Right atrium auricular region (tissue), 2 donors: Measurements from ENCODE around the gene APCDD1L. TPM values are rescaled to one million over a fixed set of nuclear protein-coding genes. Genes with fewer than 3 reads are reported as not detected.
"Not testable (repeated sequence)": the region's sequence is repeated elsewhere in the genome, so short reads cannot be mapped to it uniquely, and the experiment has no call there.

Experiments
- DNase-seq: peaks from one replicate; pipeline ENCODE4 v3.0.0-alpha.2; 2019; ENCODE audit warnings: low spot score
- H3K27ac ChIP-seq, 2 donors: fragments of 200-600 bp; sonication (generic); 1 replicate in 1 of 2; 2 replicates in 1 of 2; pipeline ENCODE4 v1.5.1; 2016 to 2019
- H3K27me3 ChIP-seq, 2 donors: fragments of 200-600 bp; sonication (generic); one replicate each; pipeline versions ENCODE4 v1.5.1 to v1.6.0; 2017 to 2019
- H3K36me3 ChIP-seq: fragments of 200-600 bp; sonication (generic); one replicate; pipeline ENCODE4 v1.5.1; 2016
- H3K4me1 ChIP-seq, 2 donors: fragments of 200-600 bp; sonication (generic); one replicate each; pipeline versions ENCODE4 v1.5.1 to v1.6.0; 2017 to 2019
- H3K4me3 ChIP-seq, 2 donors: fragments of 200-600 bp; sonication (generic); 1 replicate in 1 of 2; 2 replicates in 1 of 2; pipeline ENCODE4 v1.5.1; 2017 to 2019; ENCODE audit warnings: mild to moderate bottlenecking in 1 of 2, moderate library complexity in 1 of 2
- H3K9me3 ChIP-seq, 2 donors: fragments of 200-600 bp; sonication (generic); one replicate each; pipeline ENCODE4 v1.5.1; 2019
- CTCF ChIP-seq, 2 donors: fragments of 200-600 bp; sonication (generic); IDR thresholded peaks; one replicate each; pipeline ENCODE4 v1.5.1; 2019; ENCODE audit warnings: antibody characterized with exemption in 2 of 2
- total RNA-seq, 2 donors: library from RNA; depleted of rRNA; stranded (reverse); fragments of >200 nt; gene quantifications; one replicate each; pipeline ENCODE4 v1.1.0, GENCODE V29; 2016

APCDD1L gene
- total RNA-seq, 2 donors from 2014 or later = 0.89 to 1.5 TPM

GRCh38 chr20:58543274-58543673 is 28.1 kb upstream of the APCDD1L start:
- DNase-seq = no peak
- no peaks in the 10 kb centered on the region for H3K4me1 ChIP-seq
- TF ChIP-seq CTCF (IDR thresholded peaks at IDR 0.05) = no peak
- H3K36me3 ChIP-seq = no peaks in the 10 kb centered on the region
- H3K27me3 ChIP-seq = no peaks in the 10 kb centered on the region
- H3K9me3 ChIP-seq = peaks cover under 1 to 1% of the 10 kb centered on the region in 2 donors
- no peak overlapping the region for H3K4me3 ChIP-seq
- no peak overlapping the region for H3K27ac ChIP-seq

GRCh38 chr20:58542411-58543095 is 27.4 kb upstream of the APCDD1L start:
- no peak for TF ChIP-seq CTCF (IDR thresholded peaks at IDR 0.05)
- Histone ChIP-seq H3K4me3 (no peak overlapping the region), H3K36me3 (no peaks in the 10 kb centered on the region), H3K27ac (no peak overlapping the region), H3K9me3 (peaks cover 4 to 7% of the 10 kb centered on the region in 2 donors), H3K4me1 (no peaks in the 10 kb centered on the region), H3K27me3 (no peaks in the 10 kb centered on the region)
- peak; percentile 28 for DNase-seq

- H3K27me3 ChIP-seq = not testable (repeated sequence)
- peaks cover 4 to 12% of the 10 kb centered on the region in 2 donors for H3K9me3 ChIP-seq
Observed at GRCh38 chr20:58542034-58542410, 26.8 kb upstream of the APCDD1L start.

GRCh38 chr20:58538752-58539151 is 23.6 kb upstream of the APCDD1L start:
- Histone ChIP-seq H3K27ac (no peak overlapping the region), H3K36me3 (no peaks in the 10 kb centered on the region), H3K4me1 (no peaks in the 10 kb centered on the region), H3K4me3 (no peak overlapping the region), H3K27me3 (no peaks in the 10 kb centered on the region), H3K9me3 (peaks cover 4 to 15% of the 10 kb centered on the region in 2 donors)
- TF ChIP-seq CTCF (IDR thresholded peaks at IDR 0.05) = no peak
- DNase-seq = no peak

More at GRCh38 chr20:58542034-58542410, 26.8 kb upstream of the APCDD1L start:
- DNase-seq = peak; percentile 7
- not testable (repeated sequence) for H3K4me3 ChIP-seq, H3K4me1 ChIP-seq, H3K27ac ChIP-seq, H3K36me3 ChIP-seq

GRCh38 chr20:58537831-58538230 is 22.6 kb upstream of the APCDD1L start:
- no peak overlapping the region for H3K27ac ChIP-seq
- no peaks in the 10 kb centered on the region for H3K4me1 ChIP-seq
- no peaks in the 10 kb centered on the region for H3K36me3 ChIP-seq
- TF ChIP-seq CTCF (IDR thresholded peaks at IDR 0.05) = no peak
- H3K4me3 ChIP-seq = no peak overlapping the region
- peaks cover 4 to 17% of the 10 kb centered on the region in 2 donors for H3K9me3 ChIP-seq
- DNase-seq = no peak
- no peaks in the 10 kb centered on the region for H3K27me3 ChIP-seq

- Histone ChIP-seq H3K4me3 (no peak overlapping the region), H3K4me1 (no peaks in the 10 kb centered on the region), H3K27me3 (no peaks in the 10 kb centered on the region), H3K27ac (no peak overlapping the region), H3K9me3 (peaks cover 6 to 33% of the 10 kb centered on the region in 2 donors), H3K36me3 (no peaks in the 10 kb centered on the region)
- TF ChIP-seq CTCF (IDR thresholded peaks at IDR 0.05) = no peak
- no peak for DNase-seq
Observed at GRCh38 chr20:58536289-58536688, 21.1 kb upstream of the APCDD1L start.
